GM21367 (cell line): ENCODE measurements around the gene INTS4.
"Not testable (repeated sequence)": the region's sequence is repeated elsewhere in the genome, so short reads cannot be mapped to it uniquely, and the experiment has no call there.

Experiments used
- ATAC-seq: cut with Tn5 transposase; IDR thresholded peaks from one replicate; pipeline ENCODE4 v1.9.1; 2021; ENCODE audit not compliant: unreplicated experiment

The INTS4 gene

DNA sequence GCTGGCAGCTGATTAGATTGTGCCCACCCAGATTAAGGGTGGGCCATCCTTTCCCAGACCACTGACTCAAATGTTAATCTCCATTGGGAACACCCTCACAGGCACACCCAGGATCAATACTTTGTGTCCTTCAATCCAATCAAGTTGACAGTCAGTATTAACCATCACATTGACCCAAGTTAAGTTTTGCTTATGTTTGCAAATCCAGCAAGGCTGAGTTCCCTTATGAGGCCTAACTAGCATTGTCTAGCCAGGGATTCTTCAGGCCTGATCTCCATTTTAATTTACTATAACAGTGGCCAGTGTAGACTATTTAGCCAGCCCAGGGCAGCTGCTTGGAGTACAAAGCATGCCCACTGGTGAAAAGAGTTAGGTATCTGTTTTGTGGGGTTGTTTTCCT, 30.9 kb upstream of the INTS4 start:
- no peak for ATAC-seq

DNA sequence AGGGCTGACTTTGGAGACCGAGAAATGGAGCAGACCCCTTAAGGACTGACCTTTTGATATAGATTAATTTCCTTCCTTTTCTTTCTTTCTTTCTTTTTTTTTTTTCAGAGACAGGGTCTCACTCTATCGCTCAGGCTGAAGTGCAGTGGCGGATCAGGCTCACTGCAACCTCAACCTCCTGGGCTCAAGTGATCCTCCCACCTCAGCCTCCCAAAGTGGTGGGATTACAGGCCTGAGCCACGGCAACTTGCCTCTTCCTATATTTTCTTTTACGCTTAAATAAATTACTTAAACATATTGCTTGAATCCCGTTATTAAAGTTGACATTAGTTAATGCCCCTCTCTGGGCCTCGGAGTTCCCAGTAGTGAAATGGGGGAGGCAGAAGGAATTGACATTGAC, 29.0 kb upstream of the INTS4 start:
- no peak for ATAC-seq

DNA sequence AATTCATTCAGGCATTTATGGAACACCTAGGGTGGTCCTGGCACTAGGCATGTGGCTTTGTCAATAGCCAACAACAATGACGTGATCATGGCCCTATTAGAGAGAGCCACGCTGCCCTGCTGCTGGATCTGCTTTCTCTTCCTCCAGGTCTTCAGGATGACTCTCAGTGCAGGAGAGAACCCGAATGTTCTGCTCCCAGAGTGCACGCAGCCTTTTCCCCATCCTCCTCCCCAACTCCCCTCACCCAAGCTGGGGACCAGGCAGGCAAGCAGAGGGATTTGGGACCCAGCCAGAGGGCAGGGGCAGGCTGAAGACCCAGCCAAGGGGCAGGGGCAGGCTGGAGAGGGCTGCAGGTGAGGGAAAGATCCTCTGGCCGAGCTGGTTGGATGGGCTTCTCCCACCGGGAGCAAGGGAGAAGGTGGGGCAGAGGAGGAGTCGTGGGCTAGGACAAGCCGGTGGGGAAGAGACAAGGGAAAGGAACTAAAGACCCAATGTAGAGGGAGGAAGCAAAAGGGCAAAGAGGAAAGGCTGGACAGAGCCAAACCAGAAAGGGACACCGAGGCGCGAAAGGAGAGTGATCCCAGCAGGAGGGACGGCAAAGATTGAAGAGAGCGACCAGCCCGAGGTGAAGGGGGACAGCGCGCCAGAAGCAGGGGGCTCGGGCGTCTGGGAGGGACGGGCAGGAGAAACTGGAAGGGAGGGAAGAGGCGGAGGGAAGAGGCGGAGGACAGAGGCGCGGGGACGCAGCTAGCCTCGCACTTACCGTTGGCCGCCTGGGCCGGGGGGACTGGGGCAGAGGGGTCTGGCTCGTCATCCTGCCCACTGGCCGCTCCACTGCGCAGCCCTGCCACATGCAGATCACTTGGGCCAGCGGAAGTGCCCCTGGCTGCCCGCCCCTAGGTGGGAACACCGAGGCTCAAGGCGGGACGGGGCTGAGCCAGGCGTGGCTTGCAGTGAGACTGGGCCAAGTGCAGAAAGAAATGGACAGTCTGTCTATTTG, 28.2 kb upstream of the INTS4 start, which contains the start of gene KCTD14:
Gene KCTD14 (minus strand): TSS at position 880 of the 1,000 bp plus-strand sequence. CDS start 27 bp downstream, at position 853.
- ATAC-seq: no peak

DNA sequence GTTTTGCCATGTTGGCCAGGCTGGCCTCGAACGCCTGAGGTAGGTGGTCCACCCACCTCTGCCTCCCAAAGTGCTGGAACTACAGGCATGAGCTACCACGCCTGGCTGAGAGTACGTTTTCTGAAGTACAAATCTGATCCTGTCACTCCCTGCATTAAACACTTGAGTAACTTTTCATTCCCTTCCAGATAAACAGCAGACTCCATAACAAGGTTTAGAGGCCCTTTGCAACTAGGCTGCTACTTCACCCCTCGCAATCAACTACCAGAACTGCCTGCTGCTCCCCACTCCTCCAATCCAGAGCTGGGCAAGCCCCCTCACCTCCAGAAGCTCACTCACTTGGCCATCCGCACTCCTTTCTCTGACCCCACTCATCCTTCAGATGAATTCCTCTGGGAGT, 27.1 kb upstream of the INTS4 start:
- ATAC-seq: no peak

DNA sequence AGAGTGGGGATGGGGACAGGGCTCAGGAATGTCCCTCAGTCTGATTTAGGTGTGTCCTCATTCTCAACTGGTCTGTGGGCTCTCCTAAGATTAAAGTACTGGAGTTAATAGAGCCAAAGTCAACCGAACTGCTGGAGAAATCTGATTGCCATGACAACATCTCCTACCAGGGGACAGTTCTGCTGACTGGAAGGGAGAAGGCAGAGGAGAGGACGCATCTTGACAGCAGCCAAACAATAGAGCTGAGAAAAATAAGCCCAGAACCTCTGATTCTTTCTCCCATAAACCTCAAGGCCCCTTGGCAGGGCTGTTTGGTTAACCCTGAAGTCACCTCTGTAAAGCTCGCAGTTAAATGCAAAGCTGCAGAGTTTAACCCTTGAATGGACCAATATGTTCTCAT, 25.8 kb upstream of the INTS4 start:
- ATAC-seq: no peak

DNA sequence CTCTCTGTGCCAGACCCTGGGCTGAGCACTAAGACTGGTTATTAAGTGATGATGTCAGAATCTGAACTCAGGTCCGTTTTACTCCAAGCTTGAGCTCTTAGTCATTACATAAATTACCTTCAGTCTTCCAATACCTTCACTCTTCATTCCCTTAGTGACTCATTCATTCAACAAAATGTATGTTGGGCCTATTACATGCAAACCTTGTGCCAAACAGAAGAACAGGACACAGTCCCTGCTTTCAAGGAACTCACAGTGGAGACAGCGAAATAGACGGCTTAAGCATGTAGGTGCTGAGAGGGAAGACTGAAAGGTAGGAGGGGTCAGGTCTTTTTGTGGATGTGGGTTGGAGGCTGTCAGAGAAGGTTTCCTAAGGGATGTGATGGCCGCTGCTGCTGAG, 25.3 kb upstream of the INTS4 start:
- no peak for ATAC-seq

DNA sequence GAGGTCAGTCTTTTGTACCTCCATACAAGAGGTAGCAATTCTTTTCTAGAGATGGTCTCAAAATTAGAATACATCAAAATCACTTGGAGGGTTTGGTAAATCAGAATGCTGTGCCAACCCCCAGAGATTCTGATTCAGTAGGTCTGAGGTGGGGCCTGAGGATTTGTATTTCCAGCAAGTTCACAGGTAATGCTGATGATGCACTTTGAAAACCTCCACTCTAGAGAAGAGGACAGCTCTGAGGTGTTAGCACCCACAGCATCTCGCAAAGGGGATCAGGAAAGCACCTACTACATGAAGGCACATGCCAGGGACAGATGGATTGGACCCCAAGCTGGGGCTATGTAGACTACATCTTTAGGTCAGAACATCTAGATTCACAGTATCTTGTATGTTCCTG, 21.4 kb upstream of the INTS4 start:
- no peak for ATAC-seq

DNA sequence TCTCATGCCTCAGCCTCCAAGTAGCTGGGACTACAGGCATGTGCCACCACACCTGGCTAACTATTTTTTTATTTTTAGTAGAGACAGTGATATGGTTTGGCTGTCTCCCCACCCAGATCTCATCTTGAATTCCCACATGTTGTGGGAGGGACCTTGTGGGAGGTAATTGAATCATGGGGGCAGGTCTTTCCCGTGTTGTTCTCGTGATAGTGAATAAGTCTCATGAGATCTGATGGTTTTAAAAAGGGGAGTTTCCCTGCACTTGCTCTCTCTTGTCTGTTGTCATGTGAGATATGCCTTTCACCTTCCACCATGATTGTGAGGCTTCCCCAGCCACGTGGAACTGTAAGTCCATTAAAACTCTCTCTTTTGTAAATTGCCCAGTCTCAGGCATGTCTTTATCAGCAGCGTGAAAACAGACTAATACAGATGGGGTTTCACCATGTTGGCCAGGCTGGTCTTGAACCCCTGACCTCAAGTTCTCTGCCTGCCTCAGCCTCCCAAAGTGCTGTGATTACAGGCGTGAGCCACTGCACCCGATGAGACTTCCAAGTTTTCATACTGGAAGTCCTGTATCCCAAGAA, 20.6 kb upstream of the INTS4 start:
- ATAC-seq: not testable (repeated sequence)

DNA sequence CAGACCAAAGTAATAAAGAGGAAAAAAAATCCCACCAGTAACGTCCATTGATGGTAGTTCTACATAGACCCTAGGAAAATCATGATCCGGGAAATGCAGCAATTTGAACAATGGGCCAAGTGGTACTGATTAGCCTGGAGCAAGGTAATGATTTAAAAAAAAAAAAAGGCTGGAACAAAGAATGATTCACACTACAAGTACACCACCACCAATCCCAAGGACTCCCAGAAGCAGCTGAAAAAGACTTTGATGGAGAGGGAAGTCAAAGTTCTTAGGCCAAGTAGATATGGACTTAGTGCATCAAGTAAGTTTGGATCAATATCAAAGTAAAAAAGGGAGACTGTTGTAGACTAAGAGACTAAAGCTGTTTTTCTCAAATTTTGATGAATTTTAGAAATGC, 16.8 kb upstream of the INTS4 start:
- ATAC-seq: no peak

DNA sequence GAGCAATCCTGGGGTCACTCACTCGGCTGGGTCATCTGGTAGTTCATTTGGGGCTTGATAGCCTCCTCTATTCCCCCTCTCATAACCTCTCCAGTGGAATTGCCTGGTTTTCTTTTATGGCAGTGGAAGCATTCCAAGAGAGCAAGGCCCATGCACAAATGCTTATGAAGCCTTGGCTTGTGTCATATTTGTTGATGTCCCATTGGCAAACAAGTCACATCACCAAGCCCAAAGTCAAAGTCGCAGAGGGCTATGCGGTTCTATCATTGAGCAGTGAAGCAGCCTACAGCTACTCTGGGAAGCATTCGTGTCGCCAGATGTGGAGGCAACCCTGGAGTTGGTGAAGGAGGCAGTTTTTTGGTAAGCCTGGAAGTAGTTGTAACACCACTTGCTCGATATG, 16.3 kb upstream of the INTS4 start:
- ATAC-seq: no peak

DNA sequence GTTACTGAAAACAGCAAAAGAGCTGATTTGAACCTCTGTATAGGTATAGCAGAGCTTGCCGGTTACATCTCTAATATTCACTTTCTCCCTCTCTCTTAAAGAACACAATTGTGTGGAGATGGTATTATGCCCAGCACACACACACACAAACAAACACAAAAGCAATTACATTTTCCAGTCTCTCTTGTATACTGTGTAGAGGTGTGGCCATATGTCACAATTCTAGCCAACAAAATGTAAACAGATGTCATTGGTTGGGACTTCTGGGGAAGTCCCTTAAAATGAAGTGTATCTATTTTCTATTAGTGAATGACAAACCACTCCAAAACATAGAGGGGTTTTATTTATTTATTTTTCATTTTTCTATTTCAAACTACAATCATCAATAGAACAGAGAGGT, 15.8 kb upstream of the INTS4 start:
- ATAC-seq: no peak

DNA sequence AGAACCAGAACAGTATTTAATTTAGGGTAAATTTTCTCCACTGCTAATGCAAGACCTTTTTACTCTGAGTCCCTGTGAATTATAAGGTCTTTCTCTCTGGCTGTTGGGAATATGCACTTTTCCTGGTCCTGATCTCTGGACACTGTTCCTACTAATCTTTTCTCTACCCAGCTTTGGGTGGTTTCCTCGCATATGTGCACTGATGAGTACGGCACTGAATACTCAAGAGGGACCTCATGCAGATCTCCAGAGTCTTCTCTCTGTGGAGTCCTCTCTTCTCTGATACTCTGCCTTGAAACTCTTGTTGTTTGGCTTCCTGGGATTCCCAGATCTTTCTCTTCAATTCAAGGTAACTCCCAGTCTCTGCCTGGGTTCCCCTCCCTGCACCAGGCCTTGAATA, 14.6 kb upstream of the INTS4 start:
- ATAC-seq: no peak

DNA sequence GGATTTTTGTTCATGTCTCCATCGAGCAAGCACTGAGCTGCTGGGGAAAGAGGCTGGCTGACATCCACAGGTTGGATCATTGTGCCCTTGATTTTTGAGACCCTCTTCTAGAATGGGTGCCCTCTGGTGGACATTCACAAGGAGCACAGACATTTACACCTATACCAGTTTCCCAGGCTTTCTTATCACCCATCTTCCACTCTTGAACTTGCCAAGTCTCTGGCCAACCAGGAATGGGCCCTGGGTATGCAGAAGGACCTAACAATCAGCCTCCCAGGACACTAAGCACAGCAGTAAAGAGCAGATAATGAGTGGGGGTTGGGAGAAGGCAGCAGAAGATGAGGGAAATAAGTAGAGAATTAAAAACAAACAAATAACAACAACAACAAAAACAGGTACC, 5.7 kb upstream of the INTS4 start:
- ATAC-seq: no peak

DNA sequence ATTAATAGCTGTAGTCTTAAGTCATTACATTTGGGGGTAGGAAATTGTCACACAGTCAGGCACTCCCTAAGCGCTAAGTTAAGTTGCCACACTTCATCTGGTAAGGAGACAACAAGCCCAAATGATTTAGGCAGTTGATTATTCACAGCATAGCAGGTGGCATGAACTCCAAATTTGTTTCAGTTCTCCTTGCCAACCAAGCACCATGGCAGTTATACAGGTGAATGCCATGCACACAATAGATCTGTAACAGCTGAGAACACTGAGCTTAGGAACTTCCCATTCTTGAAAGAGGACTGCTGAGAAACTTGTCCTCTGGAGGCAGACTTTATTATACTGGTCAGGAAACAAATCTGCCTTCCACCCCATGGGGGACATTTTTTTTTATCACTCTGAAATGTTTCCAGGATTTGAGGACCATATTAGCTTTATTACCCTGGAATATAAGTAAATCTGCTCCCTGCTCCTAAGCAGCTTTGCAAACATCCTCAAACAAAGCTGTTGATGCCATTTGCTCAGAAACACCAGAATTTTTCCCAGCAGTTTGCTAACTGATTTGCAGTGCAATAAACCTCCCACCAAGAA, 5.1 kb upstream of the INTS4 start:
- ATAC-seq: no peak

DNA sequence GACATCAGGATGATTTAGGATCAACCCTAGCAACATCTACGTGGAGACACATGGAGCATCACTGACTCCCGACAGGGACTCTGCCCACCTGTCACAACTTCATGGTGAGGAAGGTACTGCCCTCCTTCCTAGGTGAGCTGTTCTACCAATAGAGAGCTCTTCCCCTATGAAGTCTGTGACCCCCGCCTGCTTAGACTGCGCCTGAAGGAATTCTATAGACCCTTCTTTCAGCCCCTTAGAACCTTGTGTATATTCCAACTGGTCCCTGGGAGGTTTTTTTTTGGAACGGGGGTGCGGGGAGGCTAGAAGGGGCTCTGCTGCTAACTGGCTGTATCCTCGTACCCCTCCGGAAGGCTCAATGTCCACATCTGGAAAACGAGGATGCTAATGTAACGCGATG, 566 bp downstream of the INTS4 start:
- no peak for ATAC-seq

DNA sequence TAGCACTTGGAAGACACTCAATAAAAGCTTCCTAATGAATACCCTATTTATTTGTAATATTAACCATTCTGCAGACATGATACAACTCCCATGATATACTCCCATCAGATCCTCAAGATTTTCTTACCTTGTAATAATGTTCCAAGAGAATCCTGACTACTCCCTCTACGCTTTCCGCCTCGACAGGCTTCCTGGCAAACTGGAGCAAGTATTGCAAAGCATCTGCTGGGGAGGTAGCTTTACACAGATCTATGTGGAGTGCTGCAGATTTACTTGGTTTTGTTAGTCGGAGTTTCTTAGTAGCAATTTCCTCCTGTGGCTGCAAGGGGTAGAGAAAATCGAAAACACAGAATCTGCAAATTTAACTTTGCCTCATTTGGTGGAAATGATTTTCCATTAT, 3.5 kb downstream of the INTS4 start:
- ATAC-seq: no peak

DNA sequence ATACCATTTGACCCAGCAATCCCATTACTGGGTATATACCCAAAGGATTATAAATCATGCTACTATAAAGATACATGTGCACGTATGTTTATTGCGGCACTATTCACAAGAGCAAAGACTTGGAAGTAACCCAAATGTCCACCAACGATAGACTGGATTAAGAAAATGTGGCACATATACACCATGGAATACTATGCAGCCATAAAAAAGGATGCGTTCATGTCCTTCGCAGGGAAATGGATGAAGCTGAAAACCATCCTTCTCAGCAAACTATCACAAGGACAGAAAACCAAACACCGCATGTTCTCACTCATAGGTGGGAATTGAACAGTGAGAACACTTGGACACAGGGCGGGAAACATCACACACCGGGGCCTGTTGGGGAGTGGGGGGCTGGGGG, 8.0 kb downstream of the INTS4 start:
- ATAC-seq: not testable (repeated sequence)

DNA sequence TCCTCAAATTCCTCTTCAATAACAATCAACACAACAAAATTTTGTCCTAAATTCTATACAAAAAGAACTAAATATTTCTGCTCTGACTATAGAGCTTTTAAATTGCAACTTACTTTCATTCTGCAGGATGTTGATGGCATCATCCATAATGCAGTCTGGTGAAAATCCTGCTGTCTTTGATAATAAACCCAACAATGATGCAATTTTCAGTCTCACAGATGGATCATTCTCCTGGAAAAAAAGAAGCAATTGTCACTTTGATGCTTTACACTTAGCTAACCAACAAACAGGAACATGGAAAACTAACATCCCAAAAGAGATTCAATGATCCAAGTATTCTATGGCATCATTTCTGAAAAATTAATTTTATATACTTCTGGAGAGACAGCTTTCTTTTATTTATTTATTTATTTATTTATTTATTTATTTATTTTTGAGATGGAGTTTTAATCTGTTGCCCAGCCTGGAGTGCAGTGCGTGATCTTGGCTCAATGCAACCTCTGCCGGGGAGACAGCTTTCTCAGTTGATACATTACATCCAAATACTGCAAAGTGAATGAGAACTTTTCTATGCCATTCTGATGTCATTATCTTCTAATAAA, 13.0 kb downstream of the INTS4 start:
- no peak for ATAC-seq

DNA sequence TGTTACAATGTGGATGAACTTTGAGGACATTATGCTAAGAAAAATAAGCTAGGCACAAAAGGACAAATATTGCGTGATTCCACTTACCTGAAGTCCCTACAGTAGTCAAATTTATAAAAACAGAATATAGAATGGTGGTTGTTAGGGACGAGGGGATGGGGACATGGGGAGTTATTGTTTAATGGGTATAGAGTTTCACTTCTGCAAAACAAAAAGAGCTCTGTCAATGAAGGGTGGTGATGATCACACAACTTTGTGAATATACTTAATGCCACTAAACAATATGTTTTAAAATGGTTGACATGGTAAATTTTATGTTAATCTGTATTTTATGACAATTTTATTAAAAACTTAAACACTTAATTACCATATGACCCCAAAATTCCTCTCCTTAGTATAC, 26.1 kb downstream of the INTS4 start:
- ATAC-seq: no peak

DNA sequence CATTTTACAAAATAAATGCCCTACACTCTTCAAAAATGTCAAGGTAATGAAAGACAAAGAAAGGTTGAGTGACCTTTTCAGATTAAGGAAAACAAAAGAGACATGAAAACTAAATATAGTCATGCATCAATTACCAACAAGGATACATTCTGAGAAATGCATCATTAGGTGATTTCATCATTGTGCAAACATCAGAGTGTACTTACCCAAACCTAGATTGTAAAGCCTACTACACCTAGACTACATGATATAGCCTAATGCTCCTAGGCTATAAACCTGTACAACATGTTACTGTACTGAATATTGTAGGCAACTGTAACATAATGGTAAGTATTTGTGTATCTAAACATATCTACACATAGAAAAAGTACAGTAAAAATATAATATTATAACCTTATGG, 26.7 kb downstream of the INTS4 start:
- no peak for ATAC-seq

DNA sequence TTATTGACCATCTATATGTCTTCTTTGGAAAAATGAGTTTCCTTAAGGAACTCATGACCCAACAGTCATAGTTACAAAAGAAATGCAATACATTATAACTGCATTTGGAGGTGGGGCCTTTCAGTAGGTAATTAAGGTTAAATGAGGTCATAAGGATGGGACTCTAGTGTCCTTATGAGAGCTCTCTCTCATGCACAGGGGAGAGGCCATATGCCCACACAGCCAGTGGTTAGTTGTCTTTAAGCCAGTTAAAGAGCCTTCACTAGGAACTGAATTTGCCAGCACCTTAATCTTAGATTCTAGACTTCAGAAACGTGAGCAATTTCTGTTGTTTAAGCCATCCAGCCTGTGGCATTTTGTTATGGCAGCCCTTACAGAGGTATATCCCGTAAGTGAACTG, 27.3 kb downstream of the INTS4 start:
- no peak for ATAC-seq

DNA sequence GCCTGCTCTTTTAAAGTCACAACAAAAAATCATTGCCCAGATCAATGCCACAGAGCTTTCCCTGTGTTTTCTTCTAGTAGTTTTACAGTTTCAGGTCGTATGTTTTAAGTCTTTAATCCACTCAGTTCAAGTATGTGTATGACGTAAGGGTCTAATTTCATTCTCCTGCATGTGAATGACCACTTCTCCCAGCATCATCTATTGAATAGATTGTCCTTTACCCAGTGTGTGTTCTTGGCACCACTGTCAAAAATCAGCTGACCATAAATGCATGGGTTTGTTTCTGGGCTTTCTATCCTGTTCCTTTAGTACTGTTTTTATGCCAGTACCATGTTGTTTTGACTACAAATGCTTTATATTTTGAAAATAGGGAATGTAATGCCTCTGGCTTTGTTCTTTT, 28.1 kb downstream of the INTS4 start:
- no peak for ATAC-seq
